Activated CD8-positive, alpha-beta memory T cell treated with anti-CD3 and anti-CD28 coated beads for 4 hours (primary cell): ENCODE measurements around the gene RNF126.
"Not testable (repeated sequence)": the region's sequence is repeated elsewhere in the genome, so short reads cannot be mapped to it uniquely, and the experiment has no call there.

Source experiments
- DNase-seq, 2 donors: peaks; one replicate each; pipeline ENCODE4 v3.0.0-alpha.2; 2020; ENCODE audit warnings: low read depth in 2 of 2

The RNF126 gene

DNA sequence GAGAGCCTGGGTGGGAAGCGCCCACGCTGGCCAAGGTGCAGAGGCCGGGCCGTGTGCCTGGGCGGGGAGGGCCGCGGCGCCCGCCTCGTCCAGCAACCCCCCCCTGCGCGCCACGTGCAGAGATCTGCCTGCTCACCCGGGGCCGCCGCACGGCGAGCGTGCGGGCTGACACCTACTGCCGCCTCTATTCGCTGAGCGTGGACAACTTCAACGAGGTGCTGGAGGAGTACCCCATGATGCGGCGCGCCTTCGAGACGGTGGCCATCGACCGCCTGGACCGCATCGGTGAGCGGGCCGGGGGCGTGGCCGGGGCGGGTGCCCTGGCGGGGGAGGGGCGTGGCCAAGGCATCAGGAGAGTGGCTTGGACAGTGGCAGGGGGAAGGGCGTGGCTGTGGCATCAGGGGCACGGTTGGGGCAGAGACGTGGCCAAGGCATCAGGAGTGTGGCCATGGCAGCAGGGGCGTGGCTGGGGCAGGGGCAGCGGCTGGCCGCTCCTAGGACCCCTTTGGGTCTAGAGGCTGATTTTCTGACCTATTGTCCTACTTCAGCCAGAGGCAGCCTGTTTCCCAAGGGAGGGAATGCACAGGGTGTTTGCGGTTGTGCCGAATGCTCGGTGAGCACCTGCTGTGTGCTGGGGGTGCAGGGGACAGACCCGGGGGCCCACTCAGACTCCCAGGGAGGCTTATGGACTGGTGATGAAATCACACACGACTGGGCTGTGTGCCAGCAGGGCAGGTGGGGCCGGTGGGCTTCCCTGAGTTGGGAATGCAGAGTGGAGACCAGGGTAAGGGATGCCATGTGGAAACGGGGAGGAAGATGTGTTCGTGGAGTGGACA, 49.1 kb downstream of the RNF126 start:
- no peak for DNase-seq

DNA sequence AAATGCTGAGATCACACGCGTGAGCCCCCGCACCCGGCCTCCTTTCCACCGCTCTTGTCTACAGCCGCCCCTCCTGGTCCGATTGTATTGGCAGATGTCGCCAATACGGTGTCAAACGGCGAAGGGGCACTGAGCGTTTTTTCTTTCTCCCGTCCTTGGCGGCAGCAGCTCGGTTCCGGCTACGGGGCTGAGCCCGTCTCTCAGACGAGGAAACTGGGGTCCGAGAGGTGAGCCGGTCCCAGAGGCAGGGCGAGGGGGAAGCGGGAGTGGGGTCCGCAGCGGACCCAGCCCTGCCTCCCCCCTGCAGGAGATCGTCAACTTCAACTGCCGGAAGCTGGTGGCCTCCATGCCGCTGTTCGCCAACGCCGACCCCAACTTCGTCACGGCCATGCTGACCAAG, 50.1 kb downstream of the RNF126 start:
- no peak for DNase-seq

DNA sequence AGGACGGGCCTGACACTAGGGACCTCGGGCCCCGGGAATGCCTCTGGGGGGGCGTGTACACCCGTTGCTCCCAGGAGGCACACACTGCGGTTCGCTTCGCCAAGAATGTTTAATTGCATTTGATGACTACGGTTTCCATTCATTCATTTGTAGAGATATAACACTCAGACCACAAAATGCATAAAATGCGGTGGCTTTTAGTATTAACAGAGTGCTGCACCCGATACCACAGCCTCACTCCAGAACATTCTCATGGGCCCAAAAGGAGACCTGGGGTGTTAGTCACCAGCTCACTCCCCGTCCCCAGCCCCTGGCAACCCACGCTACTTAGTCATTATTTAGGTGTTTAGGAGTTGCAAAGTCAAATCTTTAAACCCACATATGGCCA, 51.5 kb downstream of the RNF126 start:
- DNase-seq, result peak; percentile 45 to 61

DNA sequence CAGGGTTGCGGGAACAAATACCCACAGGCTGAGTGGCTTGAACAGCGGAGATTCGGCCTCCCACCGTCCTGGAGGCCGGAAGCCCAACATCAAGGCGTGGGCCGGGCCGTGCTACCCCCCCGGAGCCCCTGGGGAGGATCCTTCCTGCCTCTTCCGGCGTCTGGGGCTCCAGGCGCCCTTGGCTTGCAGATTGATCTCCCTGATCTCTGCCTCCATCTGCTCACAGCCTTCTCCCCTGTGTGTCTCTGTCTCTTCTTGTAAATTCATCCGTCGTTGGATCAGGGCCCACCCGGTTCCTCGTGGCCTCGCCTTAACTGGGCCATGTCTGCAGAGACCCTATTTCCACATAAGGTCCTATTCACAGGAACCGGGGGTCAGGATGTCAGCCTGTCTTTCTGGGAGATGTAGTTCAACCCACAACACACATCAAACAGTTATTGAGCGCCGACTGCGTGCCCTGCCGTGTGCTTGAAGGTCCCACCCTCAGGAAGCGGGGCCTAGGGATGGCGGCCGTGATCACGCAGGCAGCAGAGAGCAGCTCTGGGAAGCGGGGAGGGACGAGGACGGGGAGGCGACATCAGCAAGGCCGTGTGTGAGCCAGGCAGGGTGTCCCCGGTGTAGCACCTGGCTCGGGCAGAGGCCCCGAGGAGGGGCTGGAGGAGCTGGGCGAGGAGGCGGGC, 52.1 kb downstream of the RNF126 start:
- DNase-seq, result peak in 1 of 2 donors; percentile 27

DNA sequence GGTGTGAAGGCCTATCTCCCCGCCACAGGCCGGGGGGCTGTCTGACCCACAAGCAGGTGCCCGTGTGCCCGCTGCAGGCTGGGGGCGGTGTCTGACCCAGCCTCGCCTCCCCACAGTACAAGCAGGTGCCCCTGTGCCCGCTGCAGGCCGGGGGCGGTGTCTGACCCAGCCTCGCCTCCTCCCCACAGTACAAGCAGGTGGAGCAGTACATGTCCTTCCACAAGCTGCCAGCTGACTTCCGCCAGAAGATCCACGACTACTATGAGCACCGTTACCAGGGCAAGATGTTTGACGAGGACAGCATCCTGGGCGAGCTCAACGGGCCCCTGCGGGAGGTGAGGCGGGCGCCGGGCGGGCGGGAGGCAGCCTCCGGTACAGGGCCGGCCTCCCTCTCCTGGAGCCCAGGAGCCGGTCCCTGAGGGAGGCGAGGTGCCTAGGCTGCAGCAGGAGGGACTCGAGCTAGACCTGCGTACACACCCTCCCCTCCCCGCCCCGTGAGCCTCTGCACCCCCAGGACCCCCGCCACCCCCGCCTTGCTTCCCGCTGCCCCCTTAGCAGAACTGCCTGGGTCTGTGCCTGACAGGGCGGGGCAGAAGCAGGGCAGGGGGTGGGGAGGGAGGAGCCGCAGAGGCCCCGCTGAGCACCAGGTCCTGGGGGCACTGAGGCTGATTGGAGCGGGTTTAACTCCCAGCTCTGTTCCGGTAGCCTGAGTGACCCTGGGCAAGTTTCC, 52.8 kb downstream of the RNF126 start:
- DNase-seq, result no peak

DNA sequence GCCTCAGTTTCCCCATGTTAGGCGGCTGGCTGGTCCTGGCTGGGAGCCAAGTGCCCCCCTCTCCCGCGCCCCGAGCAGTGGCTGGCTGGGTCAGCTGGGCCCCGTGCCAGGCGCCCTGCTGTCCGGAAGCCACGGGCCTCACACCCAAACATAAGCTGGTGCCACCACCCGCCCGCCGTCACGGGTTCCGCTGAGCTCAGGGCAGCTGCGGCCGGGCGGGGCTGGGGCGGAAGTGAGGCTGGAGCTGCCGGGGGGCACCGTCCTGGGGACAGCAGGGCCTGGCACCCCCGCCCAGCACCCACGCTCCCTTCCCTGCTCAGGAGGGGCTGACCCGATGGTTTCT, 54.0 kb downstream of the RNF126 start:
- no peak for DNase-seq

DNA sequence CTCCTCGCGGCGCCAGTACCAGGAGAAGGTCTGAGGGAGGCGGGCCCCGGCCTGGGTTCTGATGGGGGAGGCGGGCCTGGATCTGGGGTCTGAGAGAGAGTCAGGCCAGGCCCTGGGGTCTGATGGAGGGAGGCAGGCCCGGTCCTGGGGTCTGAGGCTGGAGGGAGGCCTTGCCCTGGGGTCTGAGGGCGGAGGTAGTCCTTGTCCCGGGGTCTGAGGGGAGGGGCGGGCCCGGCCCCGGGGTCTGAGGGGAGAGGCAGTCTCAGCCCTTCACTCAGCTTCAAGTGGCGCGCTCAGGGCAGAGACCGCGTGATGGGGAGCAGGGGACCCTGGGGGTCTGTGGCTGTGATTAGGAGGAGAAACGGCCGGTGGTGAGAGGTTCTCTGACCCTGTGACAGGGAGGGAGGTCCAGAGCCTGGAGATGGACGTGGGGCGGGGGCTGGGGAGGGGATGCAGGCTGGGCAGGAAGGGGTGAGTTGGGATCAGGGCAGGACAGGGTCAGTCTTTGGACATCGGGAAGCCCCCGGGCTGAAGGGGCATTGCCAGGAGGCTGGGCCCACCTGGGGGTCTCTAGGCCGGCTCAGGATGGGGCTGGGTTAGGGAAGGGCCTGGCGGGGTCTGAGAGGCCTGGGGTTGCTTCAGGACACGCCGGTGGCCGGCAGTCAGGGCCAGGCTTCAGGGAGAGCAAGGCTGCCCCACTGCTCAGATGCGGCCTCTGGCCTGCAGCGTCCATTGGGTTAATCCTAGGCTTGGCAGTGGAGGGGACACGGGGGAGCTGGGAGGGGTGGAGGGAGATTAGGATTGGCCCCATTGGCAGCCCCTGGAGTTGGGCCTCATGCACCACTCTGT, 54.6 kb downstream of the RNF126 start:
- no peak for DNase-seq

DNA sequence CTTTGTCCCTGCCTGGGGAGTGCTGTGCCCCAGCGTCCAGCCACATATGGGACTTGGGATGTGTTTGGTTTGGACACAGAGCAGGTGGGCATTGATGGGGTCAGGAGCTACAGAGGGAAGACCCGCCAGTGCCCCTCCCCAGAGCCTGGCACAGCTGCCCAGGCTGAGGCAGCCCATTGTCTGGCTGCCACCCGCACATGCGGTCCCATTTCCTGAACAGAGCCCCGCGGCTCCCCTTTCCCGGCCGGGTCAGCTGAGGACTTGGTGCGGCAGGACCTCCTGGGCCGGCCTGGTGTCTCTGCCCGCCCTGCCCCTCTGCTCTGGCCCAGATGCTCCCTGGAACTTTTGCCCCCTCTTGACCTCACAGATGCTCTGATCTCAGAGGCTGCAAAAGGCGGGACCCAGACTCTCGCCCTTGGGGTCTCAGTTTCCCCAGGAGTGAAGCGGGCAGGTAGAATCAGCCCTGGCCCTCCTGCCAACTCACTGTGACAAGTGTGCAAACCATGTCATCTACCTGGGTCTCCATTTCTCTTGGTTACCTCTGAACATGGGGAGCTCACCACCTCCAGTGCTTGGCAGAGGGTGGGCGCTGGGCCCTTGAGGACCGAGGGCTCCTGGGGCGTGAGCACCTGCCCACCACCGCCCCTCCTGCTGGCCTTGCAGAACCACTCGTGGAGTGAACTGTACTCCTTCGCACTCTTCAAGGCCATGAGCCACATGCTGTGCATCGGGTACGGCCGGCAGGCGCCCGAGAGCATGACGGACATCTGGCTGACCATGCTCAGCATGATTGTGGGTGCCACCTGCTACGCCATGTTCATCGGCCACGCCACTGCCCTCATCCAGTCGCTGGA, 55.5 kb downstream of the RNF126 start:
- no peak for DNase-seq

DNA sequence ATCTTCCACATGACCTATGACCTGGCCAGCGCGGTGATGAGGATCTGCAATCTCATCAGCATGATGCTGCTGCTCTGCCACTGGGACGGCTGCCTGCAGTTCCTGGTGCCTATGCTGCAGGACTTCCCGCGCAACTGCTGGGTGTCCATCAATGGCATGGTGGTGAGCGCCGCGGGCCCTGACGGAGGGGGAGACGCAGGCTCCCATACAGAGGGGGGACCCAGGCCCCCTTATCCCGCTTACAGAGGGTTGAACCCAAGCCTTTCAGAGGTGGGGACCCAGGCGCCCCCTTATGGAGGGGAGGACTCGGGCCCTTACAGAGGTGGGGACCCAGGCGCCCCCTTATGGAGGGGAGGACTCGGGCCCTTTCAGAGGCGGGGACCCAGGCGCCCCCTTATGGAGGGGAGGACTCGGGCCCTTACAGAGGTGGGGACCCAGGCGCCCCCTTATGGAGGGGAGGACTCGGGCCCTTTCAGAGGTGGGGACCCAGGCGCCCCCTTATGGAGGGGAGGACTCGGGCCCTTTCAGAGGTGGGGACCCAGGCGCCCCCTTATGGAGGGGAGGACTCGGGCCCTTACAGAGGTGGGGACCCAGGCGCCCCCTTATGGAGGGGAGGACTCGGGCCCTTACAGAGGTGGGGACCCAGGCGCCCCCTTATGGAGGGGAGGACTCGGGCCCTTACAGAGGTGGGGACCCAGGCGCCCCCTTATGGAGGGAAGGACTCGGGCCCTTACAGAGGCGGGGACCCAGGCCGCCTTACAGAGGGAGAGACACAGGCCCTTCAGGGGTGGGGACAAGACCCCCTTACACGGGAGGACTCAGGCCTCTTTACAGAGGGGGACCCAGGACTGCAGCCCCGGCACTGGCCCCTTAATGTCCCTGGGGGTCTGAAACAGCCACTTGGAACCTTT, 57.7 kb downstream of the RNF126 start:
- DNase-seq, result not testable (repeated sequence)

DNA sequence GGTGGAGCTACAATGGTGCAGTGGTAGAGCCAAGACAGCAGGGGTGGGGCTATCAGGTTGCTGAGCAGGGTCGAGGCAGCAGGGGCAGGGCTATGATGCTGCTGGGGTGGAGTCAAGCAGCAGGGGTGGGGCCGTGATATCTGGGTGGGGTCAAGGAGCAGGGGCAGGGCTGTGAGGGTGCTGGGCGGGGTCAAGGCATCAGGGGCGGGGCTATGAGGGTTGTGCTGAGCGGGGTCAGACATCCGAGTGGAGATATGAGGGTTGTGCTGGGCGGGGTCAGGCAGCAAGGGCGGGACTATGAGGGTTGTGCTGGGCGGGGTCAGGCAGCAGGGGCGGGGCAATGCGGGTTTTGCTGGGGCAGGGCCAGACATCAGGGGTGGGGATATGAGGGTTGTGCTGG, 58.7 kb downstream of the RNF126 start:
- no peak for DNase-seq

DNA sequence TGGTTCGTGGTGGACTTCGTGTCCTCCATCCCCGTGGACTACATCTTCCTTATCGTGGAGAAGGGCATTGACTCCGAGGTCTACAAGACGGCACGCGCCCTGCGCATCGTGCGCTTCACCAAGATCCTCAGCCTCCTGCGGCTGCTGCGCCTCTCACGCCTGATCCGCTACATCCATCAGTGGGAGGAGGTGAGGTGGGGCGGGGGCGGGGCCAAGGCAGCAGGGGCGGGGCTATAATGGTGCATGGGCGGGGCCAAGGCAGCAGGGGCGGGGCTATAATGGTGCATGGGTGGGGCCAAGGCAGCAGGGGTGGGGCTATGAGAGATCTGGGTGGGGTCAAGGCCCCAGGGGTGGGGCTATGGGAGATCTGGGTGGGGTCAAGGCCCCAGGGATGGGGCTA, 59.2 kb downstream of the RNF126 start:
- DNase-seq, result not testable (repeated sequence)

DNA sequence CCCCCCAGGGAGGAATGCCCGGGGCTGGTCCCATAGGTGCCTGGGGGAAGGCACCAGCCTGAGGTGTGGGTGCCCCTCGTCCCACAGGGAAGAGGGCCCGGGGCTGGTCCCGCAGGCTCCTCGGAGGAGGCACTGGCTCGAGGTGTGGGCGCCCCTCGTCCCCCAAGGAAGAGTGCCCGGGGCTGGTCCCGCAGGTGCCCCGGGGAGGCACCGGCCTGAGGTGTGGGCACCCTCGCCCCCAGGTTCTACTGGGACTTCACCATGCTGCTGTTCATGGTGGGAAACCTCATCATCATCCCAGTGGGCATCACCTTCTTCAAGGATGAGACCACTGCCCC, 59.7 kb downstream of the RNF126 start:
- DNase-seq, result not testable (repeated sequence)

DNA sequence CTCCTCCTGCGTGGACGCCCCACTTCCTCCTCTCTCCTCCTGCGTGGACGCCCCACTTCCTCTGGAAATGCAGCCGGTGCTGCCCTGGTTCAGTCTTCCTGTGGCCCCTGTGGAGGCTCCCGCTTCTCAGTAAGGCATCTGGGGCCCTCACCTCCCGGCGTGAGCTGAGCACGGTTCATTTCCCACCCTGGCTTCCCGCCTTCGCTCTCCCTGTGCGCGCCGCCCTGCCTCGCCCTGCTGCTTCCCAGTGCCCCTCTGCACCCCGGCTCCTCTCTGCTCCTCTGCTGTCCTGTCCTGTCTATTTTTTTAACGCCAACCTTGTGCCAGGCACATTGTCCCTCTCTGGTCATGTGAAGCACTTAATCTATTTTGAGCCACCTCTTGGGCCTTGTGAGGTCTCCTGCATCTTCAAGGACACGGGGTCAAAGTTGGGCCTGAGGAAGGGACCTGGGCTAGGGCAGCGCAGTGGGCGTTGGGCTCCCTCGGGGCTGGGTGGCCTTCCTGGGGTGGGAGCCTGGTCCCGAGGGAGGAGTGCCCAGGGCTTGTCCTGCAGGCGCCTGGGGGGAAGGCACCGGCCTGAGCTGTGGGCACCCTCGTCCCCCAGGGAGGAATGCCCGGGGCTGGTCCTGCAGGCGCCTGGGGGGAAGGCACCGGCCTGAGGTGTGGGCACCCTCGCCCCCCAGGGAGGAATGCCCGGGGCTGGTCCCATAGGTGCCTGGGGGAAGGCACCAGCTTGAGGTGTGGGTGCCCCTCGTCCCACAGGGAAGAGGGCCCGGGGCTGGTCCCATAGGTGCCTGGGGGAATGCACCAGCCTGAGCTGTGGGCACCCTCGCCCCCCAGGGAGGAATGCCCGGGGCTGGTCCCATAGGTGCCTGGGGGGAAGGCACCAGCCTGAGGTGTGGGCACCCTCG, 60.4 kb downstream of the RNF126 start:
- no peak for DNase-seq

DNA sequence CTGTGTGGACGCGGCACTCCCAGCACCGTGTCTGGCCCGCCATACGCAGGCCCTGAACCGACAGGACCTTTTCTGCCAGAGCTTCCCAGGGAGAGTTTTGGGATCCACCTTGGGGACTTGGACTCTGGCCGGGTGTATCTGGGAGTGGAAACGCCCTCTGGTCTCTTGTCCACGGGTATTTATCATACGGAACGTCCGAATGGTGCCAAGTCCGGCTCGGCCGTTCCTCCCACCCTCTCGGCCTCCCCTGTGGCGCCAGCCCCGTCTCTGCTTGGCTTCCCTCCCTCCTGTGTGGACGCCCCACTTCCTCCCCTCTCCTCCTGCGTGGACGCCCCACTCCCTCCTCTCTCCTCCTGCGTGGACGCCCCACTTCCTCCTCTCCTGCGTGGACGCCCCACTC, 61.2 kb downstream of the RNF126 start:
- no peak for DNase-seq

DNA sequence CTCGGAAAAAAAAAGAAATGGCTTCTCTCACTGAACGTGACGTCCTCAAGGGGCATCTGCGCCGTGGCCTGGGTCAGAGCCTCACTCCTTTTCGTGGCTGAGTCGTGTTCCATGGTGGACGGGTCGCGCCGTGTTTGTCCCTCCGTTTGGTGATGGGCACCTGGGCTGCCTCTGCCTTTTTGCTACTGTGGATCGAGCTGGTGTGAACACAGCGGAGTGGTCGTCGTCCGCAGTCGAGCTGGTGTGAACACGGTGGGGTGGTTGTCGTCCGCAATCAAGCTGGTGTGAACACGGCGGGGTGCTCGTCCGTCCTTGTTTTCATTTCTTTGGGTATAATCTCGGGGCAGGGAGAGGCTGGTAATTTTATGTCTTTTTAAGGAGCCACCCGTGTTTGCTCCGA, 61.7 kb downstream of the RNF126 start:
- DNase-seq, result no peak
